Endometrium (tissue), 2 donors: ENCODE data around the gene PKIG.
"Not testable (repeated sequence)": the region's sequence is repeated elsewhere in the genome, so short reads cannot be mapped to it uniquely, and the experiment has no call there.

ENCODE experiments used
- FAIRE-seq: peaks from 2 replicates; lab custom pipeline; 2012; peaks lifted over from hg19 to GRCh38; lab: Jason Lieb, UNC
- donor health status: control.
- donor health status: control.

The PKIG gene

GRCh38 chr20:44642203-44643153, 60.1 kb downstream of the PKIG start:
- no peak for FAIRE-seq

- FAIRE-seq = no peak
Observed at GRCh38 chr20:44643154-44643519, 60.8 kb downstream of the PKIG start.

- no peak for FAIRE-seq
Observed at GRCh38 chr20:44643596-44644229, 61.3 kb downstream of the PKIG start.

- no peak for FAIRE-seq
Observed at GRCh38 chr20:44644230-44644617, 61.8 kb downstream of the PKIG start.

GRCh38 chr20:44644667-44645131, 62.3 kb downstream of the PKIG start:
- no peak for FAIRE-seq

- FAIRE-seq = no peak
Observed at GRCh38 chr20:44646023-44646640, 63.8 kb downstream of the PKIG start.

GRCh38 chr20:44646641-44647274, 64.4 kb downstream of the PKIG start:
- no peak for FAIRE-seq

GRCh38 chr20:44648068-44648467, 65.7 kb downstream of the PKIG start:
- FAIRE-seq = no peak

- FAIRE-seq = no peak
Observed at GRCh38 chr20:44648579-44648978, 66.2 kb downstream of the PKIG start.

GRCh38 chr20:44649126-44649525, 66.7 kb downstream of the PKIG start:
- FAIRE-seq = no peak

GRCh38 chr20:44649976-44650375, 67.6 kb downstream of the PKIG start:
- no peak for FAIRE-seq

GRCh38 chr20:44650771-44651433, 68.5 kb downstream of the PKIG start:
- no peak for FAIRE-seq

- FAIRE-seq = no peak
Observed at GRCh38 chr20:44651434-44651683, 69.0 kb downstream of the PKIG start.

GRCh38 chr20:44651684-44652423, 69.5 kb downstream of the PKIG start, which contains the start of gene ADA:
Gene ADA (minus strand): TSS chr20:44651699. CDS start chr20:44651607, 92 bp downstream.
- no peak for FAIRE-seq

- no peak for FAIRE-seq
Observed at GRCh38 chr20:44653546-44653945, 71.2 kb downstream of the PKIG start.

- FAIRE-seq = not testable (repeated sequence)
Observed at GRCh38 chr20:44654210-44654609, 71.8 kb downstream of the PKIG start.

GRCh38 chr20:44656448-44656847, 74.1 kb downstream of the PKIG start:
- FAIRE-seq = no peak

GRCh38 chr20:44657875-44658274, 75.5 kb downstream of the PKIG start:
- FAIRE-seq = no peak

- no peak for FAIRE-seq
Observed at GRCh38 chr20:44658810-44659209, 76.4 kb downstream of the PKIG start.

- FAIRE-seq = no peak
Observed at GRCh38 chr20:44659931-44660330, 77.6 kb downstream of the PKIG start.

- FAIRE-seq = no peak
Observed at GRCh38 chr20:44660581-44660980, 78.2 kb downstream of the PKIG start.
